ENCODE measurements around the gene PATJ. TPM values are rescaled to one million over a fixed set of nuclear protein-coding genes. Genes with fewer than 3 reads are reported as not detected.

The PATJ gene
- total RNA-seq, 2 experiments from 2014 or later, result 10.8 to 11.3 TPM

DNA sequence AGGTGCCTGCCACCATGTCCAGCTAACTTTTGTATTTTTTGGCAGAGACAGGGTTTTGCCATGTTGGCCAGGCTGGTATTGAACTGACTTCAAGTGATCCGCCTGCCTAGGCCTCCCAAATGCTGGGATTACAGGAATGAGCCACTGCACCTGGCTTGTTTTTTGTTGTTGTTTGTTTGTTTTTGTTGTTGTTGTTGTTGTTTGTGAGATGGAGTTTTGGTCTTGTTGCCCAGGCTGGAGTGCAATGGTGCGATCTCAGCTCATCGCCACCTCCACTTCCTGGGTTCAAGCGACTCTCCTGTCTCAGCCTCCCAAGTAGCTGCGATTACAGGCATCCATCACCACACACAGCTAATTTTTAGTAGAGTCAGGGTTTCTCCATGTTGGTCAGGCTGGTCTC is 445.3 kb downstream of the PATJ start:
- CTCF ChIA-PET, result interaction anchor here (0.7 kb wide), 1 partner anchor 222 kb away, joined by 3 read pairs; no protein-coding TSS in a partner anchor
- no peak overlapping the region for H3K27ac Mint-ChIP-seq
- H3K4me3 Mint-ChIP-seq, result no peak overlapping the region
- no peaks in the 10 kb centered on the region for H3K4me1 Mint-ChIP-seq
- no peaks in the 10 kb centered on the region for H3K27me3 Mint-ChIP-seq
- no peak for DNase-seq
- no peaks in the 10 kb centered on the region for H3K36me3 Mint-ChIP-seq (ENCODE audit: low read depth)
- POLR2A ChIA-PET, result no interaction called here
- no peaks in the 10 kb centered on the region for H3K9me3 Mint-ChIP-seq

DNA sequence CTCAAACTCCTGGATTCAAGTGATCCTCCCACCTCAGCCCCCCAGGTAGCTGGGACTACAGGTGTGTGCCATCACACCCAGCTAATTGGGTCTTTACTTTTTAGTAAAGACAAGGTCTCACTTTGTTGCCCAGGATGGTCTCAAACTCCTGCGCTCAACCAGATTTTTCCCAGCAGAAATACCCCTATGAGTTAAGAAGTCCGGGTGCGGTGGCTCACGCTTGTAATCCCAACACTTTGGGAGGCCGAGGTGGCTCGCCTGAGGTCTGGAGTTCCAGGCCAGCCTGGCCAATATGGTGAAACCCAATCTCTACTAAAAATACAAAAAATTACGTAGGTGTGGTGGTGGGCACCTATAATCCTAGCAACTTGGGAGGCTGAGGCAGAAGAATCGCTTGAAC is 445.8 kb downstream of the PATJ start:
- Mint-ChIP-seq H3K27me3 (no peaks in the 10 kb centered on the region), H3K4me1 (no peaks in the 10 kb centered on the region), H3K9me3 (no peaks in the 10 kb centered on the region), H3K27ac (no peak overlapping the region), H3K4me3 (no peak overlapping the region), H3K36me3 (ENCODE audit: low read depth) (no peaks in the 10 kb centered on the region)
- ChIA-PET CTCF (no interaction called here), POLR2A (no interaction called here)
- DNase-seq, result no peak

GRCh38 chr1:62194651-62195544 is 452.6 kb downstream of the PATJ start, which contains the start of gene L1TD1:
TSS of gene L1TD1 (plus strand) at chr1:62194849. CDS start at chr1:62206629, 11,780 bp downstream.
- Mint-ChIP-seq H3K9me3 (no peaks in the 10 kb centered on the region), H3K36me3 (ENCODE audit: low read depth) (peaks cover 5% of the 10 kb centered on the region), H3K27ac (no peak within 1 kb of the TSS), H3K27me3 (peaks cover 24% of the 10 kb centered on the region), H3K4me1 (no peaks in the 10 kb centered on the region), H3K4me3 (no peak within 1 kb of the TSS)
- CTCF ChIA-PET, result no interaction called here
- POLR2A ChIA-PET, result no interaction called here
- no peak for DNase-seq

- no peaks in the 10 kb centered on the region for H3K9me3 Mint-ChIP-seq
- H3K27me3 Mint-ChIP-seq, result peaks cover 24% of the 10 kb centered on the region
- H3K27ac Mint-ChIP-seq, result no peak overlapping the region
- ChIA-PET POLR2A (no interaction called here), CTCF (no interaction called here)
- DNase-seq, result no peak
- H3K4me3 Mint-ChIP-seq, result no peak overlapping the region
- no peaks in the 10 kb centered on the region for H3K4me1 Mint-ChIP-seq
- peaks cover 5% of the 10 kb centered on the region for H3K36me3 Mint-ChIP-seq (ENCODE audit: low read depth)
These were observed 453.9 kb downstream of the PATJ start for GRCh38 chr1:62196086-62196690.

DNA sequence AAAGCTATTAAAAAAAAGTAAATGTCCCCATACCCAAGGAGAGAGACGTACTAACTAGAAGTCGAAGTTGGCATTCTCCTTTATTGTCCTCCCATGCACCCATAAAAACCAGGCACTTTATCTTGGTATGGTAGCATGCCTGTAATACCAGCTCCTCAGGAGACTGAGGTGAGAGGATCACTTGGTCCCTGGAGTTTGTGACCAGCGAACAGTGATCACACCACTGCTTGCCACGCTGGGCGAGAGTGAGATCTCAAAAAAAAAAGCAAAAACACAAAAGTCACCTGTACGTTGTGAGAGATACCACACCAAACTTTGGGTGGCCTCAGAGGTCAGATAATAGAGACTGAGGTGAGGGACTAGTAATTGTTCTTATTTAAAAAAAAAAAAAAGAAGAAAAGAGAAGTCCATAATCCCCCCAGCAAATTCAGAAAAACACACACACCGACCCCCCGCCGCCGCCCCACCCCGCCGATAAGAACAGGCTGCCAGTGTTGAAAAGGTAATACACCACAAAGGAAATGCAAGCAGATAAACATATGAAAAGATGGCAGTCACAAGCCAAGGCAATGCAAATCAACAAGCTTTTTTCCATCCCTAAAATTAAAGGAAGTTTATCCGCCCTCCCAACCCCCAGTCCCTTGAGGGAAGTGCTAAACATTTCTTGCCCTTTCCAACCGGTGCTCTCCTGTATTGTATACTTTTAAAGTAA is 455.9 kb downstream of the PATJ start:
- Mint-ChIP-seq H3K4me3 (no peak overlapping the region), H3K36me3 (ENCODE audit: low read depth) (peaks cover 5% of the 10 kb centered on the region), H3K9me3 (no peaks in the 10 kb centered on the region), H3K27ac (no peak overlapping the region), H3K4me1 (no peaks in the 10 kb centered on the region), H3K27me3 (peaks cover 25% of the 10 kb centered on the region)
- no peak for DNase-seq
- ChIA-PET POLR2A (no interaction called here), CTCF (interaction anchor here (1.2 kb wide), 1 partner anchor 113 kb away, joined by 4 read pairs; no protein-coding TSS in a partner anchor)

DNA sequence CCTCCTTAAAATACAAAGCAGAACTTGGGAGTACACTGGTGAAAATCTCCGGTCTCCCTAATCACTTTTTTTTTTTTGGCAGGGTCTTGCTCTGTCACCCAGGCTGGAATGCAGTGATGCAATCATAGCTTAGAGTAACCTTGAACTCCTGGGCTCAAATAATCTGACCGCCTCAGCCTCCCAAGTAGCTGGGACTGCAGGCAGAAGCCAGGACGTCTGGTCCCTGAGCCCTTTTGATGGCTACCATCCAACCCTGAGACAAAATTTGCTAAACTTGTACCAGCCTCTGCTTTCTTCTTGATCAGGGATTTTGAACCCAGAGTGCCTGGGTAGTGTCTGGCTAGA is 456.5 kb downstream of the PATJ start:
- Mint-ChIP-seq H3K27me3 (peaks cover 23% of the 10 kb centered on the region), H3K4me1 (no peaks in the 10 kb centered on the region), H3K4me3 (no peak overlapping the region), H3K36me3 (ENCODE audit: low read depth) (peaks cover 5% of the 10 kb centered on the region), H3K27ac (no peak overlapping the region), H3K9me3 (no peaks in the 10 kb centered on the region)
- POLR2A ChIA-PET, result no interaction called here
- CTCF ChIA-PET, result interaction anchor here (1.2 kb wide), 1 partner anchor 112 kb away, joined by 4 read pairs; no protein-coding TSS in a partner anchor
- DNase-seq, result no peak

DNA sequence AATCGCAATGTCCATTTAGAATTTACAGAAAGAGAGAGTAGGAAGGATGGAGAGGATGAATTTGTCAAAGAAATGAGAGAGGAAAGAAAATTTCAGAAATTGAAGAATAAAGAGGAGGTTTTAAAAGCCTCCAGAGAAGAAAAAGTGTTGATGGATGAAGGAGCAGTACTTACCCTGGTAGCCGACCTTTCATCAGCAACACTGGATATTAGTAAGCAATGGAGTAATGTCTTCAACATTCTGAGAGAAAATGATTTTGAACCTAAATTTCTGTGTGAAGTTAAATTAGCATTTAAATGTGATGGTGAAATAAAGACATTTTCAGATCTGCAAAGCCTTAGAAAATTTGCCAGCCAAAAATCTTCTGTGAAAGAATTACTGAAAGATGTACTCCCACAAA is 464.9 kb downstream of the PATJ start:
- Mint-ChIP-seq H3K36me3 (ENCODE audit: low read depth) (peaks cover 2% of the 10 kb centered on the region), H3K4me1 (peaks cover 9% of the 10 kb centered on the region)

DNA sequence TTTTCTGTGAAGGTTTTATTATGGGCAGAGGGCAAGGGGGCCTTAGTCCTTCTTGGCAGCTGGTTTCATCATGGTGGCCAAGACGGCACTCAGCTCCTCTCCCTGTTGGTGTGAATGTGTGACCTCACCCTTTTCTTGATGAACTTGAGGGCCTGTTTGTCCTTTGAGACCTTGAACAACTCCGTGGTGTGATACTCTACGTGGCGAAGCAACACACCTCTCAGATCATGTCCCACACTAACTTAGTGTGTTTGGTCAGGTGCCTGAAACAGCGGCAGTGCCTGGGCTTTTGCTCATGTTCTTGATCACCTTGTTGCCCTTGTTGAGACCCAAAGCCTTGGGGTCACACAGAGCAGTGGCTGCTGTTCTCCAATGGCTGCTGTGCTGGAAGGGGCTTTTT is 465.8 kb downstream of the PATJ start:
- Mint-ChIP-seq H3K27ac (no peak overlapping the region), H3K4me1 (peaks cover 9% of the 10 kb centered on the region), H3K27me3 (peaks cover 4% of the 10 kb centered on the region), H3K4me3 (no peak overlapping the region), H3K9me3 (peaks cover 8% of the 10 kb centered on the region), H3K36me3 (ENCODE audit: low read depth) (peaks cover 2% of the 10 kb centered on the region)
- CTCF ChIA-PET, result no interaction called here
- POLR2A ChIA-PET, result no interaction called here
- no peak for DNase-seq

More for the DNA sequence above, 464.9 kb downstream of the PATJ start:
- no peak for DNase-seq
- ChIA-PET POLR2A (no interaction called here), CTCF (no interaction called here)
- Mint-ChIP-seq H3K27me3 (peaks cover 5% of the 10 kb centered on the region), H3K9me3 (peaks cover 8% of the 10 kb centered on the region), H3K4me3 (no peak overlapping the region), H3K27ac (no peak overlapping the region)

- CTCF ChIA-PET, result interaction anchor here (0.6 kb wide), 1 partner anchor 183 kb away, joined by 3 read pairs; no protein-coding TSS in a partner anchor
- Mint-ChIP-seq H3K9me3 (peaks cover 8% of the 10 kb centered on the region), H3K27me3 (peaks cover 4% of the 10 kb centered on the region), H3K27ac (no peak overlapping the region), H3K36me3 (ENCODE audit: low read depth) (peaks cover 2% of the 10 kb centered on the region), H3K4me3 (no peak overlapping the region), H3K4me1 (peaks cover 9% of the 10 kb centered on the region)
- no peak for DNase-seq
- POLR2A ChIA-PET, result no interaction called here
These were observed 466.7 kb downstream of the PATJ start for GRCh38 chr1:62208970-62209369.

DNA sequence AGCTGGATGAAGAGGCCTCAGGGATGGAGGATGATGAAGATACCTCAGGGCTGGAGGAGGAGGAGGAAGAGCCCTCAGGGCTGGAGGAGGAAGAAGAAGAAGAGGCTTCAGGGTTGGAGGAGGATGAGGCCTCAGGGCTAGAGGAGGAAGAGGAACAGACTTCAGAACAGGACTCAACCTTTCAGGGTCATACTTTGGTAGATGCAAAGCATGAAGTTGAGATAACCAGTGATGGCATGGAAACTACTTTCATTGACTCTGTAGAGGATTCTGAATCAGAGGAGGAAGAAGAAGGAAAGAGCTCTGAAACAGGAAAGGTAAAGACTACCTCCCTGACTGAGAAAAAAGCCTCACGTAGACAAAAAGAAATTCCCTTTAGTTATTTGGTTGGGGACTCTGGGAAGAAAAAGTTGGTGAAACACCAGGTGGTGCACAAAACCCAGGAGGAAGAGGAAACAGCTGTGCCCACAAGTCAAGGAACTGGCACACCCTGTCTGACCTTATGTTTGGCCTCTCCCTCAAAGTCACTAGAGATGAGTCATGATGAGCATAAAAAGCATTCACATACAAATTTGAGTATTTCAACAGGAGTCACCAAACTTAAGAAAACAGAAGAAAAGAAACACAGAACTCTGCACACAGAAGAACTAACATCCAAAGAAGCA is 467.8 kb downstream of the PATJ start:
- Mint-ChIP-seq H3K4me3 (no peak overlapping the region), H3K9me3 (peaks cover 8% of the 10 kb centered on the region), H3K4me1 (peaks cover 9% of the 10 kb centered on the region), H3K27me3 (peaks cover 4% of the 10 kb centered on the region), H3K27ac (no peak overlapping the region), H3K36me3 (ENCODE audit: low read depth) (peaks cover 2% of the 10 kb centered on the region)
- no peak for DNase-seq
- POLR2A ChIA-PET, result no interaction called here
- CTCF ChIA-PET, result no interaction called here

DNA sequence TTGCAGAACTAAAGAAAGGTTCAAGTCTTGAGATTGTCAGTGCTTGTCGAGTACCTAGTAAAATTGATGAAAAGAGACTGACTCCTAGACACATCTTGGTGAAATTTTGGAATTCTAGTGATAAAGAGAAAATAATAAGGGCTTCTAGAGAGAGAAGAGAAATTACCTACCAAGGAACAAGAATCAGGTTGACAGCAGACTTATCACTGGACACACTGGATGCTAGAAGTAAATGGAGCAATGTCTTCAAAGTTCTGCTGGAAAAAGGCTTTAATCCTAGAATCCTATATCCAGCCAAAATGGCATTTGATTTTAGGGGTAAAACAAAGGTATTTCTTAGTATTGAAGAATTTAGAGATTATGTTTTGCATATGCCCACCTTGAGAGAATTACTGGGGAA is 468.7 kb downstream of the PATJ start:
- peaks cover 4% of the 10 kb centered on the region for H3K27me3 Mint-ChIP-seq
- H3K36me3 Mint-ChIP-seq (ENCODE audit: low read depth), result peaks cover 2% of the 10 kb centered on the region
- ChIA-PET POLR2A (no interaction called here), CTCF (no interaction called here)
- no peak overlapping the region for H3K4me3 Mint-ChIP-seq
- no peak for DNase-seq
- peaks cover 9% of the 10 kb centered on the region for H3K4me1 Mint-ChIP-seq
- no peak overlapping the region for H3K27ac Mint-ChIP-seq
- peaks cover 8% of the 10 kb centered on the region for H3K9me3 Mint-ChIP-seq

DNA sequence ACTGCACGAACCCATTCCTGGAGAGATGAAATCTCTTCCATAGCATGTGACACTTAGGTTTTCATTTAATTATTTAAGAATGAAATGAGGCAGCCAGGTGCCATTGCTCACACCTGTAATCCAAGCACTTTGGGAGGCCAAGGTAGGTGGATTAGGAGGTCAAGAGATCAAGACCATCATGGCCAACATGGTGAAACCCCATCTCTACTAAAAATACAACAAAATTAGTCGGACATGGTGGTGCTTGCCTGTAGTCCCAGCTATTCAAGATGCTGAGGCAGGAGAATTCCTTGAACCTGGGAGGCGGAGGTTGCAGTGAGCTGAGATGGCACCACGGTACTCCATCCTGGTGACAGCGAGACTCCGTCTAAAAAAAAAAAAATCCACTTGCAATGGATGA is 470.1 kb downstream of the PATJ start:
- Mint-ChIP-seq H3K27ac (no peak overlapping the region), H3K27me3 (no peaks in the 10 kb centered on the region), H3K4me1 (peaks cover 9% of the 10 kb centered on the region), H3K9me3 (peaks cover 8% of the 10 kb centered on the region), H3K36me3 (ENCODE audit: low read depth) (peaks cover 2% of the 10 kb centered on the region), H3K4me3 (no peak overlapping the region)
- ChIA-PET POLR2A (no interaction called here), CTCF (no interaction called here)
- no peak for DNase-seq
